Right lobe of liver (tissue), 6 donors: Measurements from ENCODE around the gene SLC25A12. TPM values are rescaled to one million over a fixed set of nuclear protein-coding genes. Genes with fewer than 3 reads are reported as not detected.
"Not testable (repeated sequence)": the region's sequence is repeated elsewhere in the genome, so short reads cannot be mapped to it uniquely, and the experiment has no call there.

Source experiments
- ATAC-seq, 4 donors: fragments of 200-7000 bp; cut with Tn5 transposase; one replicate each; pipeline ENCODE4 v1.9.1; 2020; ENCODE audit warnings: mild to moderate bottlenecking in 4 of 4, moderate library complexity in 4 of 4
- DNase-seq, 3 donors: peaks; one replicate each; pipeline ENCODE4 v3.0.0-alpha.2; 2020
- H3K27ac ChIP-seq, 3 donors: fragments of 200-600 bp; one replicate each; pipeline ENCODE4 v1.8.0; 2022
- H3K27me3 ChIP-seq, 2 donors: fragments of 200-600 bp; one replicate each; pipeline ENCODE4 v1.8.0; 2022
- H3K36me3 ChIP-seq, 4 donors: fragments of 200-600 bp; sonication (generic) in 1 of 4; one replicate each; pipeline versions ENCODE4 v1.5.1 to v1.8.0; 2017 to 2022; ENCODE audit warnings: control low read depth in 1 of 4
- H3K4me1 ChIP-seq, 4 donors: fragments of 200-600 bp; sonication (generic) in 1 of 4; one replicate each; pipeline versions ENCODE4 v1.5.1 to v1.8.0; 2017 to 2022; ENCODE audit warnings: control low read depth in 1 of 4
- H3K4me3 ChIP-seq, 3 donors: fragments of 200-600 bp; one replicate each; pipeline ENCODE4 v1.8.0; 2022
- H3K9me3 ChIP-seq, 4 donors: fragments of 200-600 bp; sonication (generic) in 1 of 4; one replicate each; pipeline versions ENCODE4 v1.5.1 to v1.8.0; 2017 to 2022; ENCODE audit warnings: control low read depth in 1 of 4
- CTCF ChIP-seq, 4 donors: fragments of 200-600 bp in 3 of 4; fragments of 450-650 bp in 1 of 4; IDR thresholded peaks; one replicate each; pipeline versions ENCODE4 v1.5.1 to v1.8.0; 2016 to 2022; ENCODE audit warnings: antibody characterized with exemption in 4 of 4, mild to moderate bottlenecking in 2 of 4
- POLR2A ChIP-seq: fragments of 450-650 bp; IDR thresholded peaks from one replicate; pipeline ENCODE4 v1.6.1; 2017; ENCODE audit warnings: antibody characterized with exemption, mild to moderate bottlenecking
- WGBS: methylation state at CpG from one replicate; pipeline ENCODE4 v1.1.6; 2018; ENCODE audit warnings: low coverage, low lambda C conversion rate; ENCODE audit not compliant: insufficient coverage; ENCODE audit errors: missing lambda C conversion rate; 5-methylcytosine and 5-hydroxymethylcytosine counted together
- intact Hi-C, 2 donors: fragments of 100-400 bp; cut with DNase I; formaldehyde crosslinking; loops; one replicate each; pipeline versions ENCODE4 v1.11.2 to v1.14.1; 2022
- total RNA-seq, 6 experiments: library from RNA; depleted of rRNA in 2 of 6; stranded (reverse); fragments of >200 nt in 2 of 6; fragmentation: NEBNext Ultra II Directional in 3 of 6; extraction: Animal tissue kit (Norgen Biotek cat#: 25700) in 3 of 6; gene quantifications; one replicate each; pipeline versions ENCODE4 v1.1.0 to v1.2.4, GENCODE V29; 2016 to 2023
- donor health status: DM: no; HTN: yes; CAD: no.
- donor health status: DM: no; HTN: no; CAD: no.
- donor health status: DM: no; HTN: no; CAD: no.
- donor health status: DM: no; HTN: yes; CAD: no.
- donor health status: DM: no; HTN: yes; CAD: no.

The SLC25A12 gene
- total RNA-seq, 6 experiments from 2014 or later: 0.74 to 1.6 (median 1.1) TPM

- peak in 2 of 4 donors; percentile 43 to 66 for ATAC-seq
- 64% methylated on average over 9 of the region's 11 CpGs for WGBS
- Histone ChIP-seq H3K27me3 (no peaks in the 10 kb centered on the region), H3K9me3 (no peaks in the 10 kb centered on the region), H3K27ac (no peak overlapping the region), H3K36me3 (no peaks in the 10 kb centered on the region), H3K4me1 (peaks cover 0 to 4% (median 0%) of the 10 kb centered on the region in 4 donors), H3K4me3 (no peak overlapping the region)
- TF ChIP-seq POLR2A: no peak
- TF ChIP-seq CTCF (IDR thresholded peaks at IDR 0.05): no peak
- intact Hi-C loops: no loop called here
- no peak for DNase-seq
Measured at GRCh38 chr2:171787333-171788072, 106.5 kb downstream of the SLC25A12 start.

GRCh38 chr2:171785450-171785849 is 108.6 kb downstream of the SLC25A12 start:
- TF ChIP-seq POLR2A (no peak), CTCF (IDR thresholded peaks at IDR 0.05) (no peak)
- peaks cover 0 to 4% (median 0%) of the 10 kb centered on the region in 4 donors for H3K4me1 ChIP-seq
- no peak overlapping the region for H3K27ac ChIP-seq
- intact Hi-C loops: no loop called here
- no peaks in the 10 kb centered on the region for H3K36me3 ChIP-seq
- H3K9me3 ChIP-seq: no peaks in the 10 kb centered on the region
- ATAC-seq (no peak), DNase-seq (no peak)
- no peak overlapping the region for H3K4me3 ChIP-seq
- 96% methylated on average over 3 of the region's 3 CpGs for WGBS
- H3K27me3 ChIP-seq: no peaks in the 10 kb centered on the region

- H3K4me3 ChIP-seq: no peak overlapping the region
- no peaks in the 10 kb centered on the region for H3K4me1 ChIP-seq
- 100% methylated on average over 3 of the region's 3 CpGs for WGBS
- ATAC-seq: no peak
- no peaks in the 10 kb centered on the region for H3K27me3 ChIP-seq
- TF ChIP-seq CTCF (IDR thresholded peaks at IDR 0.05) (no peak), POLR2A (no peak)
- no peak overlapping the region for H3K27ac ChIP-seq
- no peaks in the 10 kb centered on the region for H3K36me3 ChIP-seq
- DNase-seq: no peak
- no peaks in the 10 kb centered on the region for H3K9me3 ChIP-seq
- intact Hi-C loops: no loop called here
Measured at GRCh38 chr2:171778515-171778914, 115.5 kb downstream of the SLC25A12 start.

- H3K4me3 ChIP-seq, DNase-seq, H3K9me3 ChIP-seq, H3K27ac ChIP-seq, H3K4me1 ChIP-seq, H3K27me3 ChIP-seq, intact Hi-C loops, H3K36me3 ChIP-seq, ATAC-seq: not testable (repeated sequence)
- no CpG with 5 or more reads among the region's 35 CpGs for WGBS
Measured at GRCh38 chr2:171774581-171774980, 119.5 kb downstream of the SLC25A12 start.

GRCh38 chr2:171772373-171772772 is 121.7 kb downstream of the SLC25A12 start:
- intact Hi-C loops: no loop called here
- no peak for TF ChIP-seq POLR2A
- no peak for TF ChIP-seq CTCF (IDR thresholded peaks at IDR 0.05)
- Histone ChIP-seq H3K27ac (no peak overlapping the region), H3K27me3 (no peaks in the 10 kb centered on the region), H3K4me3 (no peak overlapping the region), H3K36me3 (no peaks in the 10 kb centered on the region), H3K4me1 (peaks cover 0 to 4% (median 0%) of the 10 kb centered on the region in 4 donors), H3K9me3 (no peaks in the 10 kb centered on the region)
- ATAC-seq (no peak), DNase-seq (no peak)
- WGBS: 74% methylated on average over 5 of the region's 5 CpGs
